HG02852 (cell line): ENCODE data around the gene SRPX2.
"Not testable (repeated sequence)": the region's sequence is repeated elsewhere in the genome, so short reads cannot be mapped to it uniquely, and the experiment has no call there.

ENCODE experiments used
- ATAC-seq: cut with Tn5 transposase; IDR thresholded peaks from one replicate; pipeline ENCODE4 v1.9.1; 2021; ENCODE audit warnings: mild to moderate bottlenecking, moderate library complexity; ENCODE audit not compliant: unreplicated experiment

The SRPX2 gene

DNA sequence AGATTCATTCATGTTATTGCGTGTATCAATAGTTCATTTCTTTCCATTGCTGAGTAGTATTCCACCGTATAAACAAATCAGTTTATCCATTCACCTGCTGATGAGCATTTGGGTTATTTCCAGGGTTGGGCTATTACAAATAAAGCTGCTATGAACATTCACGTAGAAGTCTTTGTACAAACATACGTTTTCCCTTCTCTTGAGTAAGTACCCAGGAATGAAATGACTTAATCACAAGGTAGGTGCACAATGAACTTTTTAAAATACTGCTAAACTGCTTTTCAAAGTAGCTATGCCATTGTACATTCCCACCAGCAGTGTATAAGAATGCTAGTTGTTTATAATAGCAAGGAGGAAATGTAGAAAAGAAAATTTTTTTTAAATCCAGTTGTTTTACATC, 52.0 kb downstream of the SRPX2 start:
- no peak for ATAC-seq

DNA sequence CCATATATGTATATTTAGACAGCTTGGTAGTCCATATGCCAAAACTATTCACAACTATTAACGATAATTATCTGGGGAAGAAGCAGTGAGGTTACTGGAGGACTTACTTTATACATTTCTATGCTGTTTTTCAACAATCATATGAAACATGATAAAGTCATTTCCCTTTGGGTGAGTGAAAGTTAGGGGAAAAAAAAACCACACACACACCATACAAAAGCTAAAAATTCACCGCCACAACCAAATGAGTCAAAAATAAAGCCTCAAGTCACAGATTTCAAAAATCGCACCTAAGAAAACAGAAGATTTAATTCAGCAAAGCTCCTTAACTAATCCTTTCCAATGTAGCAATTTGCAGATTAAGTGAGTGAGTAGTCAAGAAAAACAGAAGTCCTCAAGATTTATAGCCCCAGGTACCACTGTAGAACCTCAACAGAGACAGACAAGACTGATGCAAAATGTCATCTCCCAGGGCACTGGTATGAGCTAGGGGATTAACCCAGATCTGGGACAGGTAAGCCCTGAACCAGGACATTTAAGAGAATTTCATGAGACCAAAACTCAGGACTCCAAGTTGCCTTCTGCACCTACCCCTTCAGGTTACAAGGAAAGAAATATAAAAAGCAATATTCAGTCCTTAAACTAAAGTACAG, 52.8 kb downstream of the SRPX2 start:
- no peak for ATAC-seq

DNA sequence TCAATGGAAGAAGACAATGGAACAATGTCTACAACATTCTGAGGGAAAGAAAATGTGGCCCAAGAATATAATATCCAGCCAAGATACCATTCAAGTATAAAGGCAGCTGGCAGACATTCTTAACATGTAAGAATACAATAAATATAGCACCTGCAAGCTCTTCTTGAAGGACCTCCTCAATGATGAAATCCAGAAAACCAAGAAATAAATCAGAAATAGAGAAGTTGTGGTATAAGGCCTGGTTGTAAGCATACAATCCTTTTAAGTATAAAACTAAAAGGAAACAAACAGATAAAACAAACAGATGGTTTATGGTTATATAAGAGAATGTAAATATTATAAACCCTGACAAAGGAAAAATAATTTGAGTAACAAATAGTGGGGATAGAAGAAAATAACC, 54.6 kb downstream of the SRPX2 start:
- ATAC-seq: no peak

- peak; percentile 75 for ATAC-seq
These were observed 56.8 kb downstream of the SRPX2 start for GRCh38 chrX:100700809-100701208.

GRCh38 chrX:100704581-100705203, 60.7 kb downstream of the SRPX2 start:
- ATAC-seq: no peak

DNA sequence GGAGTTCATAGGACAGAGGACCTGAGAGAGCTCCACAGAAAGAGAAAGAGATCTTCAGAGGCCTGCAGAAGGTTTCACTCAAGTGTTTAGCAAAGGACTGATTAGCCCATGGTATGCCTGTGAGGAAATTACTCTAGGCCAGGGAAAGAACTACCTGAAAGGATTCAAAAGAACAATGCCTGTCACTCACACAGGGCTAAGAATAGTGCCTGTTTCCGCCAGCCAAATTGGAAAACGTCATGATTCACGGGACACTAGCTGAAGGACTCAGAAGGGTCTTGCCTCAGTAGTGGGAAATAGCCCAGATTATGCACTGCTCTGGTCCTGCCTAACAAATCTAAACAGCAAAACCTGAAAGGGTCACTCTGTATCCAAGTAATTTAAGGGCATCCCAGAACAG, 66.8 kb downstream of the SRPX2 start:
- ATAC-seq: no peak

DNA sequence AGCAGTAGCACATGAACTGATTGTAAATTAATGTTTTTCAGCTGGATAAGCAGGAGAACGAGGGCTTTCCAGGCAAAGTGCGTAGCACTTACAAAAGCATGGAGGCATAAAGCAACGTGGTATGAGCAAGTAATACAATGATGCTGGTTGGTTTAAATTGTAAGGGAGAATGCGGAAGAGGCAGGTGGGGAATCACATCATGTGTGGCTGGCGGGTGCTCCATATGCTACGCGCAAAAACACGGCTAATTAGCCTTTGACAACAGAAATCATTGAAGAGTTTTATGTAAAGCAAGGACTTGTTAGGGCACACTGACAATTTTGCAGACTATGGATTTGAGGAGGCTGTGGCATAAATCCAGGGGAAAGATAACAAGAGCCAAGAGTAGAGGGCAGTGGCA, 73.4 kb downstream of the SRPX2 start:
- no peak for ATAC-seq

GRCh38 chrX:100719139-100719538, 75.1 kb downstream of the SRPX2 start:
- no peak for ATAC-seq

- ATAC-seq: no peak
These were observed 76.3 kb downstream of the SRPX2 start for GRCh38 chrX:100720301-100720700.

GRCh38 chrX:100721328-100721727, 77.3 kb downstream of the SRPX2 start:
- ATAC-seq: no peak

DNA sequence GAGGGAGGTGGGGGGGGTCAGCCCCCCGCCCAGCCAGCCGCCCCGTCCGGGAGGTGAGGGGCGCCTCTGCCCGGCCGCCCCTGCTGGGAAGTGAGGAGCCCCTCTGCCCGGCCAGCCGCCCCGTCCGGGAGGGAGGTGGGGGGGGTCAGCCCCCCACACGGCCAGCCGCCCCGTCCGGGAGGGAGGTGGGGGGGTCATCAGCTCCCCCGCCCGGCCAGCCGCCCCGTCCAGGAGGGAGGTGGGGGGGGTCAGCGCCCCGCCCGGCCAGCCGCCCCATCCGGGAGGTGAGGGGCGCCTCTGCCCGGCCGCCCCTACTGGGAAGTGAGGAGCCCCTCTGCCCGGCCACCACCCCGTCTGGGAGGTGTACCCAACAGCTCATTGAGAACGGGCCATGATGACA, 80.0 kb downstream of the SRPX2 start:
- ATAC-seq: not testable (repeated sequence)
